NCI-H526 treated with DMSO at 0.1 percent for 48 hours (cell line): ENCODE results near the gene FCRLA.

ENCODE experiments used
- DNase-seq: peaks from one replicate; lab custom pipeline; 2025; lab: John Stamatoyannopoulos, UW

The FCRLA gene

DNA sequence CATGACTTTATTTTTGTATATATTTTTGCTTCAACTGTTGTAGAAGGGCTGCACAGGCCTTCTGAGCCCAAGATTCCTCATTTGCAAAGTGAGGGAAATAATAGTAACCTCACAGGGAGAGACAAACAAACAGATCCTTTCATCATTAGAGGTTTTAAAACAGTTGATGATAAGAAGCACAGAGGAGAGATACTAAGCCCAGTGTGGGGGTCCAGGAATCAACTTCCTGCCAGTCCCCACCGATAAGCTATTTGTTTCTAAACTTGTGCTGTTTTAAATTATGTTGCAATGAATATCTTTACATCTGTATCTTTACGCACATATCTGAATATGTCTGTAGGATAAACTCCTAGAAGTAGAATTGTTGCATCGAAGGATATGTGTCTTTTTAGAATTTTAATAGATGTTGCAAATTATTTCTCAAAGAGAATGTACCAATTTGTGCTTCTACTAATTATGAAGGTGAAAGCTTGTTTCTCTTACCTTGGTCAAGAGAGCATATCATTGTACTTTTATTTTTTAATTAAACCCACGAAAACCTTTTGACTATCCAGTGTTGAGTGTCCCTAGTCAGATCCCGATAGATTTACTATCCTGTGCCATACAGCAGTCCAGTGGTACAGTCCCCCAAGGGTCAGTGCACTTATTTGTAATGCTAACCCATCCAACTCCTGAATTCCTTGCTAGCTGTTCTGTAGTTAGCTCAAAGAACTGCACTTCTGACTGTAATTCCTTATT lies 25.1 kb downstream of the FCRLA start:
- no peak for DNase-seq

- no peak for DNase-seq
Observed at GRCh38 chr1:161733526-161733925, 26.5 kb downstream of the FCRLA start.

- DNase-seq: no peak
Observed at GRCh38 chr1:161735837-161736236, 28.8 kb downstream of the FCRLA start.

GRCh38 chr1:161736335-161736969 lies 29.4 kb downstream of the FCRLA start:
- no peak for DNase-seq

- DNase-seq: no peak
Observed at GRCh38 chr1:161737625-161738024, 30.6 kb downstream of the FCRLA start.

- DNase-seq: peak; percentile 36
Observed at GRCh38 chr1:161738627-161739287, 31.7 kb downstream of the FCRLA start.

DNA sequence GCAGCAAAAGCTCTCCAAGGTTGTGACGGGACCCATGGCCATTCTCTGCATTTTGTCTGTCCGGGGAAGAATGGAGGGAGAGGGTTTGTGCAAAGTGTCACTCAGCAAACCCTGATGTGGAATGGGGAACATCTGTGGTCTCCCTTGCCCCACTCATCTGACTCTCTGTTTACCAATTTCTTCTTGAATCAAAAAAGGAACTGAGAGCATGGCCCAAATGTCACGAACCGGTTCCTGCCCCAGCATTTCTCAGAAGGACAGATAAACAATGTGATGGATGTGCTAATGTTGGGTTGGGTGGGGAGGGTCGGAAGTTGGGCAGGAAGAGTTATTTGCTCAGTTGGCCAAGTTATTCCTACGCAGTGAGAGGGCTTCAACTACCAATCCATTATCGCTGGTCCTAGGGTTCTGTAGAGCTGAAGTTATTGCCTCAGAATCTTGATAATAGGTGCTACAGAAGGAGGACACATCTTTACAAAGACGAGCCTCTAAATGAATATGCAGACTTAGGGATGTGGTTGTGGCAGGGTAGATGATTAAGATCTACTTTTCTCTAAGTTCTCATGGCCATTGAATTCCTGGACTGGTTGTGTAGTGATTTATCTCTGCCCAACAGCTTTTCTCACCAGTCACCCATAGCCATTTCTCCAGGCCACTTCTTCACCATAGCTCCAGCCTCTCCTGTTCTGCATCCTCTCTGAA lies 33.0 kb downstream of the FCRLA start:
- DNase-seq: no peak

DNA sequence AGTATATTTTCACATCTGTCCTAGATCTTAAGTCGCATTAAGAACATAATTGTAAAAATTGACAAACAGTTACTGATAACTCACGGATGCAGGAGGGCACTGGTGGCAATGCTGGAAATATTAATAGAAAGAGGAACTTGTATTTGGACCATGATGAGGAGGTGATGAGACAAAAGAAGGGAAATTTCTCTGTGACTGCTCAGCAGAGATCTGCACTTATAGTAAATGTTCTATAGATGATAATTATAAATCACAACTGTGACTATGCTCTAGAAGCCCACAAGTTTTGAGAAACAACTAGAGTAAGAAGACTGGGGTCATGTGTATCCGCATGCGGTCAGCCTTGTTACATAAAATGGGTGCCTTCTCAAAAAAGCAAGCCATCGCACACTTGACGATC lies 33.9 kb downstream of the FCRLA start:
- no peak for DNase-seq

- no peak for DNase-seq
Observed at GRCh38 chr1:161743231-161743630, 36.2 kb downstream of the FCRLA start.

GRCh38 chr1:161747801-161748200 lies 40.8 kb downstream of the FCRLA start:
- no peak for DNase-seq

DNA sequence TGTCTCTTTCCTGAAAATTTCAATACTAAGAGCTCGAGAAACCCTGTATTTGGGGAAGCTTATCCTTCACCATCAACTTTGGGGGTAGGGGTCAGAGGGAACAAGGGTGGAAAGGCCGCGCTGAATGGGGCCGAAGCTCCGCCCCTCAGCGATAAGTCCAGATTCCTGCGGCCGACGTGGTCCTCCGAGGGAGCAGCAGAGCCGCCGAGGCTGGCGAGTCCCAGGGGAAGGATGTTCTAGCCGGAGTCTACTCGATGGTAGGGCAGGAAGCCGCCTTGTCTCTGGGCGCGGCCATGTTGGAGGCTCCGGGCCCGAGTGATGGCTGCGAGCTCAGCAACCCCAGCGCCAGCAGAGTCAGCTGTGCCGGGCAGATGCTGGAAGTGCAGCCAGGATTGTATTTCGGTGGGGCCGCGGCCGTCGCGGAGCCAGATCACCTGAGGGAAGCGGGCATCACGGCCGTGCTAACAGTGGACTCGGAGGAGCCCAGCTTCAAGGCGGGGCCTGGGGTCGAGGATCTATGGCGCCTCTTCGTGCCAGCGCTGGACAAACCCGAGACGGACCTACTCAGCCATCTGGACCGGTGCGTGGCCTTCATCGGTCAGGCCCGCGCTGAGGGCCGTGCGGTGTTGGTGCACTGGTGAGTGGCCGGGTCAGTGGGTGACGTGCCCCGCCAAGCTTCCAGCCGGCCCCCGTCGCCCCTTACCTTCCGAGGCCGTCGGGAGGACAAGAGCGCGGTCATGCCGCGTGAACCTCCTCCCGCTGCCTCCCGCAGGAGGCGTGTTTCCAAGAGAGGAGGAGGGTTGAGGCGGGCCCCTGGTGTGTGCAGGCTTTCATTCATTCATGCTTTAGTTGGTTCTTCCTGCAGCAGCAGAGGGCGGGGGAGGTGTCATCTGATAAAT lies 42.7 kb downstream of the FCRLA start, which contains the start of gene DUSP12:
TSS of gene DUSP12 (plus strand) at position 278 of the 899 bp plus-strand sequence. CDS start at position 294, 16 bp downstream.
- DNase-seq: peak; percentile 99

- DNase-seq: peak; percentile 30
Observed at GRCh38 chr1:161763522-161764098, 56.6 kb downstream of the FCRLA start.
